HG02678 (cell line): Measurements from ENCODE around the gene IRAK4.

Experiments
- ATAC-seq: cut with Tn5 transposase; IDR thresholded peaks from one replicate; pipeline ENCODE4 v1.9.1; 2021; ENCODE audit warnings: mild to moderate bottlenecking, moderate library complexity; ENCODE audit not compliant: unreplicated experiment

The IRAK4 gene

DNA sequence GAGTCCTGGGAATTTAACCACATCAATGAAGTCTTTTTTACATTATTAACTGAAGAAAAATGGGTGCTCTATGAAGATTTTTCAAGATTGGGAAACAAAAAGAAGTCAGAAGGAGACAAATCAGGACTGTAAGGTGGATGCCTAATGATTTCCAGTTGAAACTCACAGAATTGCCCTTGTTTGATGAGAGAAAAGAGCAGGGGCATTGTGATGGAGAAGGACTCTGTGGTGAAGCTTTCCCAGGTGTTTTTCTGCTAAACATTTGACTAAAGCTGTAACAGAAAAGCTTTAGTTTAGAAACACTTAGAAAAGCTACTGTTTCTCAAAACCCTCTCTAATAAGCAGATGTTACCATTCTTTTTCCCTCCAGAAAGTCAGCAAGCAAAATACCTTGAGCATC, 5.8 kb downstream of the IRAK4 start:
- no peak for ATAC-seq

- no peak for ATAC-seq
Observed at GRCh38 chr12:43766291-43766690, 7.5 kb downstream of the IRAK4 start.

GRCh38 chr12:43776498-43776897, 17.7 kb downstream of the IRAK4 start:
- no peak for ATAC-seq

DNA sequence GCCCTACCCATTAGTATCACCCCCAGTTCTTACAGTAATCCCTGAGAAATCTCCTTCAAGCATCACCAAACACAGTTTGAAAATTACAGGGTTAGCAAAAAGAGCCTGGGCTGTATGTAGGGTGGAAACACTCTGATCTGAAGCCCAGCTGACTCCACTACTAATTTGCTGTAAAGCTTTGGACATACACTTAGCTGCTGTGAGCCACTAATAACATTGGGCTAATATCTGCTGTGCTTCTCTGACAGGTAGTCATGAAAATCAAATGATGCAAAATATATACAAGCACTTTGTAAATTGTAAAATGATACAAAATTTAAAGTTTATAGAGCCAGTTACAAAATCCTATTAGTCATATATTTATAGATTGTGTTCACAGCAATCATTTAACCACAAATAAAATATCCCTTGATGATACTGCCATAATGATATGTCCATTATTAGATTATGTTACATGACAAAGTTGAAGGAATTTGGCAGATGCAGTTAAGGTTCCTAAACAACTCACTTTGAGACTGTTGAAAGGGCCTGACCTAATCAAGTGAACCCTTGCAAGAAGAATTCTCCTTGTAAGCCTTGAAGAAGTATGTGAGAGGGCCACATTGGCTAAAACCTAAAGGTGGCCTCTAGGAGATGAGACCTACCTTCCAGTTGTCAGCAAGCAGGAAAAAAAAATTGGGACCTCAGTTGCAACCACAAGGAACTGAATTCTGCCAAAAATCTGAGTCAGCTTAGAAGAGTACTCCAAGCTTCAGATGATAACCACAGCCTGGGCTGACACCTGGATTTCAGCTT, 28.3 kb downstream of the IRAK4 start:
- no peak for ATAC-seq

- ATAC-seq, result no peak
Observed at GRCh38 chr12:43789941-43790340, 31.2 kb downstream of the IRAK4 start.

- no peak for ATAC-seq
Observed at GRCh38 chr12:43795716-43796280, 37.0 kb downstream of the IRAK4 start.

- ATAC-seq, result no peak
Observed at GRCh38 chr12:43797561-43798217, 38.9 kb downstream of the IRAK4 start.

DNA sequence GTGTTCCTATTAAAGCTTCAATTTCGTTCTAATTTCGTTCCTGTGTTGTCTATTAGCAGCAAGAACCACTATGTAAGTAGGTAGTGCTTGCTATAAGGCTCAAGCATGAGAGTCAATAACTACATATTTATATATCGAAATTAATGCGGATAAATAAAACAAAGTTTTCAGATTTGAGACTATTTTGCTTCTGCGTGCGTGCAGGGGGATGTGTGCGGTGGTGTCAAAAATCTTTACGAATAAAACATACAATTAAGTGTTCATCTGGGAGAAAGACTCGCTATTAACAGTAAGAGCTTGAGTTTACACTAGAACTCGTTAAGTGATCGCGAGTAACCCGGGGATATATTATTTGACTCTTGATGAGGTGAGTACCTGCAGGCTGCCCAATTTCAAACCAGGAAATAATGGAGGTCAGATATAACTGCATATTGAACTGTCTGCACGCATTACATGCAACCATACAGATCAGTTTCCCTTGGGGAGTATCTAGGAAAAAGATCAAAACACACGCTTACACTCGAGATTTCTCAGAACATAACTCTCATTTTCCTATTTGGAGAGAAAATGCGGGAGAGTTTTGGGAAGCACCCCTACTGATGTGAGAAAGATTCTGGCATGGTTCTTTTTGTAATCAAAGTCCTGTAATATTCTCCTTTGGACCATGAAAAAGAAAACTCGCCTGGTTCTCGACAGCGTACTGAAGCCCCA, 46.6 kb downstream of the IRAK4 start:
- ATAC-seq, result no peak

DNA sequence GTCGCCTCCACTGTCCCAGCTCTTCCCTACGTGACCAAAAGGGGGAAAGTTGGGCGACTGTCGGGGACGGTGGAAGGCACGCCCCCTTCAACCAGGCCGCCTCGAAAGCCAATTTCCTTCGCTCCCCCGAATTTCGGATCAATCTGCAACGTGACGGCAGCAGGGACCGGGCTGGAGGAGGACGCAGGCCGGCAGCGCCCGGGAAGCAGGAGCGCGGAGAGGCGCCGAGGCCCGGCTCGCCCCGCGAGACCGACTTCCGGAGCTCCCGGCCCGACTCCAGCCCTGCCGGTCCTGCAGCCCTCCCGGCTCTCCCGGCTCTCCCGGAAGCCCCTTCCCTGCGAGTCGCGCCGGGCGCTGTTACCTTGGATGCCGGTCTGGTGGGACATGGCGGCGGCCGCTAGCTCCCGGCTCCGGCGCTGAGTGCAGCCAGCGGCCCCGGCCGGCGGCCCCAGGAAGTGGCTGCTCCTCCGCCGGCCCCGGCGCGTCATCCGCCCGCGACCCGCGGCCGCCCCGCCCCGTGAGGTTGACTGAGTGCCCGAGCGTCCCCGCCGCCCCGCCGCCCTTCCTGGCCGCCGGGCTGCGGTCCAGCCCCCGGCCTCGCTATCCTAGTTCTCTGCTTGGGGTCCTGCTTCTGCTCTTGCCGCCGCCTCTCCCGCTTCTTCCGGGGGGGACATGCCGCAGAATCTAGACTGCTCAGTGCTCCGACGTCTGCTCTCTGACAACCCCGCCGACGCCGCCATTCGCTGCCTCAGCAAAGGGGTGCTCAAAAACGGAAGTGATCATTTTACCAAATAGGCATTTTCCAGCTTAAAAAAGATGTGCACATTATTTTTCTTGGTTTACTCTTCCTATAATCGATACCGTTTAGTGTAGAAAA, 47.3 kb downstream of the IRAK4 start, which contains the start of gene TWF1:
TSS of gene TWF1 (minus strand) at position 458 of the 877 bp plus-strand sequence. CDS start at position 386, 72 bp downstream.
- peak; percentile 96 for ATAC-seq

DNA sequence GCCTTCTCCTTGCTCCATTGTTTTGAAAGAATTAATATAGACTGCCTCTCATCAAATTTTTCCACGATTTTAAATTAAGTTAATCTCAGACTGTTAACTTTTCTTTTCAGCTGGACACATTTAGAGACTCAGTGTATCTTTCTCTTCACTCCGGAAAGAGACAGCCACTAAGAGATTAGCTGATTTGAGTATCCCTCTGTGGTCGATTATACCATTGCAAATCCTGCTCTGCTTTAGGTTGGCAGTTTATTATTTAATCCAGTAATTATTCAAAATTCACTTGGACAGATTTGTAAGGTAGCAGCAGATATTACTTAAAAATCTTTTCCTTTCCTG, 48.0 kb downstream of the IRAK4 start:
- ATAC-seq, result no peak

GRCh38 chr12:43807386-43807785, 48.6 kb downstream of the IRAK4 start:
- ATAC-seq, result no peak

DNA sequence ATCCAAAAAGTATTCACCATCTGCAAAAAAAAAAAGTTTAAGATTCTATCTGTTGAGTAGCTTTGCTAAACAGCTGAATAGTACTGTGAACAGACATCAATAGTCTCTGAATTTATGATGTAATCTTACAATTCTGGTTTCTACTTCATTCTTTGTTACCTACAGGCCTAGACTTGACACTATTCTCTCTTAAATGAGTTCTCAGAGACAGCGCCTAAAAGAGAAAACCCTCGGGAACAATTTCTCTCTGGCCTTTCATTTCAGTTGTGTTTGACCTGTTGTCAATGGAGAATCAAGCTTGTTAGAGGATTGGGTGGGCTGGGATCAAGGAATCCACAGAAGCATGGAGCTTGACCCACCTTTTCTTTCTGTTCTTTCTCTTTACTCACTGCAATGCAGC, 53.3 kb downstream of the IRAK4 start:
- no peak for ATAC-seq

DNA sequence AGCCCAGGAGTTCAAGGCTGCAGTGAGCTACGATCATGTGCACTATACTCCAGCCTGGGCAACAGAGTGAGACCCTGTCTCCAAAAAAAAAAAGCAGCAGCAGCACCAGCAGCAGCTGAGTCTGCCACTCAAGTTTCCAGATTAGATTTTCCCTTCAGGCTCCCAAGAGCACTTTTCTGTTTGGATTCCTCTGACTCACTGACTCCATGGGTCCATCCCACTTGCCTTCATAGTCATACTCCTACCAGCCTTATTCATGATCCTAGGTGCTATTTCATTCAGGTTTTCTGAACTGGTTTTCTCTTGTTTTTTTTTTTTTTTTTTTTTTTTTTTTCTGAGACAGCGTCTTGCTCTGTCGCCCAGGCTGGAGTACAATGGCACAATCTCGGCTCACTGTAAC, 54.2 kb downstream of the IRAK4 start:
- ATAC-seq, result no peak

DNA sequence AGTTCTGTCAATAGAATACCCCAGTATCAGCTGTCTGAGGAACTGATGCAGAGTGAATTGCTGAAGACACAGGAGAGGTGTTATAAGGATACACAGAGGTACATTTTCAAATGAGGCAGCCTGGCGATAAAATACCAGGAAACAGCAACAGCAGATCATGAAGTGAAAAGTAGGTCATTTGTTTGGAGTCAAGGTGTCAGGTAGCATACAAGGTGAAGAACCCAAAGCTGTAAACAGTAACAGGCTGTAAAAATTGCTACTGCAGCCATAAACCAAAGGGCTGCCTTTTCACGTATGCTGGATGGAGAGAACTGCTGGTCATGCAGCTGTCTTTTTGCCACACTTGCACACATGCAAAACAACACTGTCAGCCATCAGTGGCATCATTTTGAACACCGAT, 56.7 kb downstream of the IRAK4 start:
- ATAC-seq, result no peak

- no peak for ATAC-seq
Observed at GRCh38 chr12:43816168-43816567, 57.4 kb downstream of the IRAK4 start.

- ATAC-seq, result no peak
Observed at GRCh38 chr12:43824207-43824775, 65.5 kb downstream of the IRAK4 start.

DNA sequence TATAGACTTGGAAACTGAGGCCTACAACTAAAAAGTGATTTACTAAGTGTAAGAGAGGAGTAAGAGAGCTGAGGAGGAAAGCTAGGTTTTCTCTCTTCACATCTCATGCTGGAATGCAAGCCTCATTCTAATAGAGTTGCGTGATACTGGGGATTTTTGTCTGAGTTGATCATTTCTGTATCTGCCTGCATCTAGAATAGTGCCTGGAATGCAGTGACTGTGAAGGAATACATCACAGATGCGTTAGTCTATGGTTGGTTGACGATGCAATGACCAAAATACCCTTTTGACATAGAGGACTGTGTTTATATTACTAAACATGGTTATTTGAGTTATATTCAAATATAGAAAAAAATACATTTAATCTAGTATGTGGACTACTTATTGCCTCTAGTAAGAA, 67.9 kb downstream of the IRAK4 start:
- no peak for ATAC-seq

- no peak for ATAC-seq
Observed at GRCh38 chr12:43827093-43827492, 68.3 kb downstream of the IRAK4 start.

- ATAC-seq, result no peak
Observed at GRCh38 chr12:43832463-43833168, 73.9 kb downstream of the IRAK4 start.

DNA sequence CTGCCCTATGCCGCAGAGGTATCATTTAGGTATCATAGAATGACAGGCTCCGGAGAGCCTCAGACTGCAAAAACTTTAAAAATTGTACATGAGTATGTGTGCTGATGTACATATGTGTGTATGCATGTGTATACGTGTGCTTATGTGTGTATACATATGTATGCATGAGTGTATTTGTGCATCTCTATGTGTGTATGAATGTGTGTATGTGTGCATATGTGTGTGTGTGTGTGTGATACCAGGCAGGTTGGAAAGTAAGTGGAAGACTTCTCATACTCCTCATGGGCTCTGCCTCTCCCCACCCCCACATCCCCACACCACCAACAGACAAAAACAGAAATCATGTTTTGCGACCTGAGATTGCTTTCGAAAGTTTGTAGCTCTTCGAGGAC, 76.5 kb downstream of the IRAK4 start:
- ATAC-seq, result peak; percentile 2
